ENCODE data around the gene RXRG.

Gene RXRG

DNA sequence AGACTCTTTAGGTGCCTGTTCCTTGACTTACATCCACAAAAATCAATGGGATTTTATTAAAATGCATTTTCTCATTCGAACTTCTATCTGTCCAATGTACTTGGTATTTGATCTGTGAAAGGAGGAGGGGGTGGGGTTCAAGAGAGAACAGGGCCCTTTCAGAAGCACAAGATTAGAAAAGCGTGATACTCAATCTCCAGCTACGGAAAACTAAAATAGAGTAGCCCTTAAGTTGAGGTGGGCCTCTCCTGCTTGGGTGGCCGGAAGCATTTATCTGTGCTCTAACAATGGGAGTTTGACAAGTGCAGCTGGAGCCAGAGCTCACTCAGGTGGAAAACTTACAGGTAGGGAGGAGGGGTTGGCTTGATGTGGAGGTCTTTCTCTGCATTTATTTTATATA lies 462 bp upstream of the RXRG start:
- no peak overlapping the region for H3K9ac ChIP-seq (ENCODE audit: low read depth, low read length, poor library complexity)
- H2BK120ac ChIP-seq (ENCODE audit: low read depth, low read length) = no peak overlapping the region
- H3K4me2 ChIP-seq (ENCODE audit: insufficient read depth, low read length, poor library complexity, severe bottlenecking) = peak overlapping the region; percentile 69
- no peak for DNase-seq (ENCODE audit: low spot score)
- no CpG with 5 or more reads among the region's 4 CpGs for WGBS, 2 donors (ENCODE audit: extremely low coverage in 2 of 2, insufficient read length in 2 of 2, insufficient replicate concordance in 1 of 2)
- H3K9me3 ChIP-seq (replicated peaks in 1 of 2; ENCODE audit: control insufficient read depth in 2 of 2, insufficient read depth in 1 of 2, low read depth in 1 of 2, low read length in 2 of 2) = no peaks in the 10 kb centered on the region
- no peak overlapping the region for H2AK5ac ChIP-seq (ENCODE audit: low read depth, low read length)
- no peak overlapping the region for H2BK5ac ChIP-seq (ENCODE audit: low read length)
- no peak overlapping the region for H3K4me3 ChIP-seq (ENCODE audit: low read length in 2 of 2)
- peaks cover 0 to 21% of the 10 kb centered on the region in 2 donors for H3K4me1 ChIP-seq (ENCODE audit: control insufficient read depth in 2 of 2, insufficient read depth in 1 of 2, low read depth in 1 of 2, low read length in 2 of 2)
- no peak overlapping the region for H3K4ac ChIP-seq (ENCODE audit: low read length)
- H3K27me3 ChIP-seq (ENCODE audit: control insufficient read depth in 3 of 3, insufficient read depth in 3 of 3, low read depth in 1 of 3, low read length in 3 of 3) = peaks cover 0 to 51% (median 21%) of the 10 kb centered on the region in 3 experiments
- H3K79me1 ChIP-seq (ENCODE audit: low read depth, low read length) = no peaks in the 10 kb centered on the region
- no peaks in the 10 kb centered on the region for H3K36me3 ChIP-seq (replicated peaks in 1 of 2; ENCODE audit: control insufficient read depth in 2 of 2, insufficient read depth in 2 of 2, low read length in 2 of 2)
- H2BK15ac ChIP-seq (ENCODE audit: low read length) = no peak overlapping the region
- no peak overlapping the region for H3K18ac ChIP-seq (ENCODE audit: low read length)
- peak overlapping the region; percentile 79 for H2AFZ ChIP-seq (ENCODE audit: low read length)
- no peak overlapping the region for H3K14ac ChIP-seq (ENCODE audit: low read length)
- H2BK12ac ChIP-seq (ENCODE audit: low read length) = no peak overlapping the region
- H3K27ac ChIP-seq (replicated peaks; ENCODE audit: low read length) = no peak overlapping the region
- no peak overlapping the region for H3K23ac ChIP-seq (ENCODE audit: low read depth, low read length, poor library complexity)
- no peak overlapping the region for H4K91ac ChIP-seq (ENCODE audit: low read depth, low read length, poor library complexity)
- H4K8ac ChIP-seq (ENCODE audit: low read depth, low read length) = no peak overlapping the region

DNA sequence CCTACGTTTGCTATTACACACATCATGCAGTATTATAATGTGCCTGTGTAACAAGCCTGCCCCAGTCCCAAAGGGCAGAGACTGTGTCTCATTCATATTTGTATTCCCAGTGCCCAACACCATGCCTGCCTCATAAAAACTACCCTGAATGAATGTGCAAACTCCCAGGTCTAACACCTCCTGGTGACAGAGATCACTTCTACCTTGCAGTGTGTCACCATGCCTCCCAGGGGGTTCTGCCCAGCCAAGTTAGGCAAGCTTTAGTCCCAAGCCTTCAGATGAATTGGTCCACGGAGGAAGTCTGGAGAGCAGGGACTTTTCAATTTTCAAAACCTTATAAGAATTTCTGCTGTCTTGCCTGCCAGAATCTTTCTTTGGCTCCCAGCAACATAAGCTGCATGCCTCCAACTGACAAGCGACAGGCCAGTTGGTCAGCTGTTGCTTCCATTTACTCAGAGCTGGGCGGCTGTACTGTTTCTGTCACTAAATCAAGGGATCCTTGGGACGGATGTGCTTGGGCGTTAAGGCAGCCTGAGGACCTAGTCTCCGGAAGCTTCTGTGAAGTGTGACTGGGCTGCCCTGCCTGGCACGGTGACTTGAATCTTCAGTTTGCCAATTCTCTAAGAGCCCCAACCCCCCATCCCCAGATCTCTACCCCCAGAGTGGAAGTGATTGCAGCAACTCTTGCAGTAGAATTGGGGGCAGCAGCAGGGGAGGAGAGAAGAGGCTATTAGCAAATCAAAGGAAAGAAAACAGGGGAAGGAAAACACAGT lies 1.2 kb downstream of the RXRG start:
- Histone ChIP-seq H3K14ac (ENCODE audit: low read length) (no peak overlapping the region), H3K79me1 (ENCODE audit: low read depth, low read length) (no peaks in the 10 kb centered on the region), H3K27ac (replicated peaks; ENCODE audit: low read length) (no peak overlapping the region), H2BK120ac (ENCODE audit: low read depth, low read length) (no peak overlapping the region), H2BK12ac (ENCODE audit: low read length) (no peak overlapping the region), H2AFZ (ENCODE audit: low read length) (no peak overlapping the region), H3K4me2 (ENCODE audit: insufficient read depth, low read length, poor library complexity, severe bottlenecking) (no peak overlapping the region), H4K91ac (ENCODE audit: low read depth, low read length, poor library complexity) (no peak overlapping the region), H4K8ac (ENCODE audit: low read depth, low read length) (no peak overlapping the region), H3K18ac (ENCODE audit: low read length) (peak overlapping the region; percentile 63), H3K4me1 (ENCODE audit: control insufficient read depth in 2 of 2, insufficient read depth in 1 of 2, low read depth in 1 of 2, low read length in 2 of 2) (peaks cover 0 to 25% of the 10 kb centered on the region in 2 donors), H2BK5ac (ENCODE audit: low read length) (no peak overlapping the region), H2BK15ac (ENCODE audit: low read length) (no peak overlapping the region), H3K4ac (ENCODE audit: low read length) (no peak overlapping the region), H3K23ac (ENCODE audit: low read depth, low read length, poor library complexity) (no peak overlapping the region), H2AK5ac (ENCODE audit: low read depth, low read length) (no peak overlapping the region), H3K27me3 (ENCODE audit: control insufficient read depth in 3 of 3, insufficient read depth in 3 of 3, low read depth in 1 of 3, low read length in 3 of 3) (peaks cover 0 to 61% (median 21%) of the 10 kb centered on the region in 3 experiments), H3K9me3 (replicated peaks in 1 of 2; ENCODE audit: control insufficient read depth in 2 of 2, insufficient read depth in 1 of 2, low read depth in 1 of 2, low read length in 2 of 2) (no peaks in the 10 kb centered on the region), H3K4me3 (ENCODE audit: low read length in 2 of 2) (no peak overlapping the region), H3K9ac (ENCODE audit: low read depth, low read length, poor library complexity) (no peak overlapping the region), H3K36me3 (replicated peaks in 1 of 2; ENCODE audit: control insufficient read depth in 2 of 2, insufficient read depth in 2 of 2, low read length in 2 of 2) (no peaks in the 10 kb centered on the region)
- no CpG with 5 or more reads among the region's 8 CpGs for WGBS, 2 donors (ENCODE audit: extremely low coverage in 2 of 2, insufficient read length in 2 of 2, insufficient replicate concordance in 1 of 2)
- no peak for DNase-seq (ENCODE audit: low spot score)

DNA sequence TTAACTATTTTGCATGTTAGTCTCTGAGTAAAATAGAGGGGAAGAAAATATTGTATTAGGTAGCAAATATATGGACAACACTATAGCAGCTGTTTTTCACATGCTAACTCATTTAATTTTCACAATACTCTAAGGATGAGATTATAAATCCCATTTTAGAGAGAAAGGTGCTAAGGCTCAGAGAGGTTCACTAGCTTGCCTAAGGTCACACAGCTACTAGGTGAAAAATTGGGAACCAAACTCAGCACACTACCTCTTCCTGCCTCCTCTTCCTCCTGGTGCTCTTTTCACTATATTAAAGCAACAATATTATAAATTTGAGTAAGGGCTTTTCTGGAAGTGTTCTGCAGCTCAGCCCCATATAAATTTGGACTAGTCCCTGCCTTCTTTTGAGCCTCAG lies 2.3 kb downstream of the RXRG start:
- DNase-seq (ENCODE audit: low spot score) = no peak
- Histone ChIP-seq H2BK12ac (ENCODE audit: low read length) (no peak overlapping the region), H4K91ac (ENCODE audit: low read depth, low read length, poor library complexity) (no peak overlapping the region), H3K23ac (ENCODE audit: low read depth, low read length, poor library complexity) (no peak overlapping the region), H3K4ac (ENCODE audit: low read length) (no peak overlapping the region), H3K4me2 (ENCODE audit: insufficient read depth, low read length, poor library complexity, severe bottlenecking) (no peak overlapping the region), H2BK120ac (ENCODE audit: low read depth, low read length) (no peak overlapping the region), H3K18ac (ENCODE audit: low read length) (no peak overlapping the region), H3K9ac (ENCODE audit: low read depth, low read length, poor library complexity) (no peak overlapping the region), H3K14ac (ENCODE audit: low read length) (no peak overlapping the region), H3K27me3 (ENCODE audit: control insufficient read depth in 3 of 3, insufficient read depth in 3 of 3, low read depth in 1 of 3, low read length in 3 of 3) (peaks cover 0 to 59% (median 21%) of the 10 kb centered on the region in 3 experiments), H3K4me1 (ENCODE audit: control insufficient read depth in 2 of 2, insufficient read depth in 1 of 2, low read depth in 1 of 2, low read length in 2 of 2) (peaks cover 0 to 25% of the 10 kb centered on the region in 2 donors), H3K27ac (replicated peaks; ENCODE audit: low read length) (no peak overlapping the region), H2BK15ac (ENCODE audit: low read length) (no peak overlapping the region), H3K4me3 (ENCODE audit: low read length in 2 of 2) (no peak overlapping the region), H3K36me3 (replicated peaks in 1 of 2; ENCODE audit: control insufficient read depth in 2 of 2, insufficient read depth in 2 of 2, low read length in 2 of 2) (no peaks in the 10 kb centered on the region), H2AFZ (ENCODE audit: low read length) (no peak overlapping the region), H3K9me3 (replicated peaks in 1 of 2; ENCODE audit: control insufficient read depth in 2 of 2, insufficient read depth in 1 of 2, low read depth in 1 of 2, low read length in 2 of 2) (no peaks in the 10 kb centered on the region), H2BK5ac (ENCODE audit: low read length) (no peak overlapping the region), H4K8ac (ENCODE audit: low read depth, low read length) (no peak overlapping the region), H3K79me1 (ENCODE audit: low read depth, low read length) (no peaks in the 10 kb centered on the region), H2AK5ac (ENCODE audit: low read depth, low read length) (no peak overlapping the region)

DNA sequence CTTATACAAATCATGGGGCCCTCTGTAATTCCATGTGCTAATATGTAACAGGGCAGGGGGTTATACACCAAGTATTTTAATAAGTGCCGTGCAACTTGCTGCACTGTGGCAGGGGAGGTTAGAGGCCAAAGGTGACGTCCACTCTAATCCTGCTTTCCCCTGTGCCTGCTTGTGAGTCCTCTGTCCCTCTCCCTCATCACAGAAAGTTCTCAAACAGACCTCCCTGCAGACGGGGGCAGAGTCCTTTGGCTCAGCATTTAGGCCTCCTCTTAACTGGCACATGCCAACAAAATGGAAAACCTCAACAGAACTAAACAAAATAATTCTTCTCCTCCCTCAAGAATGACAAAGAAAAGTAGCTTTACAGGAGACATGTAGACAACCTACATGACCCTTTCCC lies 2.9 kb downstream of the RXRG start:
- Histone ChIP-seq H3K27me3 (ENCODE audit: control insufficient read depth in 3 of 3, insufficient read depth in 3 of 3, low read depth in 1 of 3, low read length in 3 of 3) (peaks cover 0 to 54% (median 21%) of the 10 kb centered on the region in 3 experiments), H3K18ac (ENCODE audit: low read length) (no peak overlapping the region), H3K4me1 (ENCODE audit: control insufficient read depth in 2 of 2, insufficient read depth in 1 of 2, low read depth in 1 of 2, low read length in 2 of 2) (peaks cover 0 to 25% of the 10 kb centered on the region in 2 donors), H2AFZ (ENCODE audit: low read length) (no peak overlapping the region), H3K27ac (replicated peaks; ENCODE audit: low read length) (no peak overlapping the region), H3K36me3 (replicated peaks in 1 of 2; ENCODE audit: control insufficient read depth in 2 of 2, insufficient read depth in 2 of 2, low read length in 2 of 2) (no peaks in the 10 kb centered on the region), H2BK5ac (ENCODE audit: low read length) (no peak overlapping the region), H3K9ac (ENCODE audit: low read depth, low read length, poor library complexity) (no peak overlapping the region), H4K8ac (ENCODE audit: low read depth, low read length) (no peak overlapping the region), H2AK5ac (ENCODE audit: low read depth, low read length) (no peak overlapping the region), H3K9me3 (replicated peaks in 1 of 2; ENCODE audit: control insufficient read depth in 2 of 2, insufficient read depth in 1 of 2, low read depth in 1 of 2, low read length in 2 of 2) (no peaks in the 10 kb centered on the region), H3K4ac (ENCODE audit: low read length) (no peak overlapping the region), H2BK120ac (ENCODE audit: low read depth, low read length) (no peak overlapping the region), H3K79me1 (ENCODE audit: low read depth, low read length) (no peaks in the 10 kb centered on the region), H4K91ac (ENCODE audit: low read depth, low read length, poor library complexity) (no peak overlapping the region), H3K14ac (ENCODE audit: low read length) (no peak overlapping the region), H3K4me3 (ENCODE audit: low read length in 2 of 2) (no peak overlapping the region), H3K23ac (ENCODE audit: low read depth, low read length, poor library complexity) (no peak overlapping the region), H3K4me2 (ENCODE audit: insufficient read depth, low read length, poor library complexity, severe bottlenecking) (no peak overlapping the region), H2BK12ac (ENCODE audit: low read length) (no peak overlapping the region), H2BK15ac (ENCODE audit: low read length) (no peak overlapping the region)
- no peak for DNase-seq (ENCODE audit: low spot score)
- no CpG with 5 or more reads among the region's 3 CpGs for WGBS, 2 donors (ENCODE audit: extremely low coverage in 2 of 2, insufficient read length in 2 of 2, insufficient replicate concordance in 1 of 2)
